CD4-positive, alpha-beta T cell treated with Interleukin-17A for 1 hour (primary cell): Measurements from ENCODE around the gene TTLL12.
A peak's percentile ranks its signal among the peaks of the same experiment; 100 is the strongest.

Experiments
- DNase-seq: peaks from one replicate; pipeline ENCODE4 v3.0.0-alpha.2; 2020

The TTLL12 gene

DNA sequence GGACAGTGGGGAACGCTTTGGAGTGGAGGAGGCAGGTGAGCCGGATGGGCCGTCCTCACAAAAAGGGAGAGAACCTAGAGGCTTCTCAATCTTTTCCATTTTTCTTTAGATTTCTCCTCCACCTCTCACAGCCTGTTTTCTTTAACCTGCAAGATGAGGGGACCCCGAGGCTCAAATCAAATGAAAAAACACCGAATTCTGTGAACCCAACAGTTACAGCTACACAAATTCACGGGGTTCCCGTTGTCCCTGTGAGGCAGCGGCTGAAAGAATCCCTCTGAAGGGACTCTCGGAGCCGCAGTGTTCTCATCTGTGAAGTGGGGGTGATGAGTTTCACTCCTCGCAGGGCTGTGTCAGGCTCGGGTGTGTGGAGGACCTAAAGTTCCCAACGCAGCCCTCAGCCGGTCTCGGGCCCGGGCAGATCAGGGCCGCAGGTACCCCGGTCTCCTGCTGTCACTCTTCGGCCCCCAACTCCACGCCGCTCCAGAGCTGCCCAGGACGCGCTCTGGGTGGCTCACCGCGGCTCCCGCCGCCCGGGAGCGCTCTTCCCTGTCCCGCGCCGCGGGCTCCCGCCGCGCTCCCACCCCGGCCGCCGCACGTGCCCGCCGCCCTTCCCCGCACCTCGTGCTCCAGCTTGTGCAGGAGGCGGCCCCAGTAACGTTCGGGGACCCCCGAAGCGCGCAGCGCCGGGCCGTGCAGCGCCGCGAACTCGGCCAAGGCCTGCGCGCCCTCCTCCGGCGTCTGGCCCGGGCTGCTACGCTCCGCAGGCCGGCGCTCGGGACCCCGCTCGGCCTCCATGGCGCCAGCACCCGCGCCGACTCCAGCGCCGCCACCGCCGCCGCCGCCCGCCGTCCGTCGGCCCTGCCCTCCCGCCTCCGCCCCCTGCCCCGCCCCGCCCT is at the start of gene TTLL12:
TTLL12 (minus strand) TSS at position 863 of the 899 bp plus-strand sequence; CDS start at position 798, 65 bp downstream.
- peak; percentile 60 for DNase-seq

DNA sequence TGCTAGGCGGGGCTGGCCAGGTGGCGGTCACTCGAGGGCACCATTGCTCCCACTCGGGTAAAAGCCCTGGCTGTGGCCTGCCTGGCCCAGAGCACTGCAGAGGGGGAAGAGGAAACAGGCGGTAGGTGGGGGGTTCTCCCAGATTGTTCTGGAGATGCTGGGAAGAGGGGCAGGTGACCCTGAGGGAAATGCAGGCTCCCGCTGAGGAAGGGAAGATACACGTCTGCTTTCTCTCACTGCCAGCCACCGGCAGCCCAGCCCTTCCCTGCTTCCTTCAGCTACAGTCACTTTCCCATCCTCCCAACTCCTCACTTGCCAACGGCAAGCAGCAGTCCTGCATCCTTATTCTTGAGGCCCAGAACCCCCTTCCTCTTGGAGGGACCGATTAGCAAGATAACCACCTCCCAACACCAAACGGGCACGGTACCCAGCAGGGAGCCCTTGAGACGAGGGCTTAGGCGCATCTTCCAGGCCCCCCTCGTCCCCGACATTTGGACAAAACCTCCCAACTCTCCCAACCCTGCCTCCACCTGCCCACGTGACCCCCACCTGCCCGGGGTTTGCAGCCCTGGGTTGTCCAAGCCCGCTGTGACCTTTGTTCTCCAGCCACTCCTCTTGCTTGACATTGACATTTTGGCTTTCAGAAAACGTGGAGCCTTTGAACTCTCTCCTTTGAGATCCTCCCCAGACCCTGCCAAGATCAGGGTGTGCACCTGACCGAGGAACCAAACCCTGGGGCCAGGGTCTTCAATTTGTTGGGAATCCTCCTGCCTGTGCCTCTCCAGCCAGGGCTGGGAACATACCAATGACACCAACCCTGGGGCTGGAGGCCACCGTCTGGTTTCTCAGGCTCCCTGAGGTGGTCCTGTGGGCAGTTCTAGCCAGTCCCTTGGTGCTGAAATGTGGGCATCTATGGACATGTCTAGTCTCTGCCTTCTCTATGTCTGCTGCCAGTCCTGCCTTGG is 48.8 kb upstream of the TTLL12 start:
- no peak for DNase-seq

DNA sequence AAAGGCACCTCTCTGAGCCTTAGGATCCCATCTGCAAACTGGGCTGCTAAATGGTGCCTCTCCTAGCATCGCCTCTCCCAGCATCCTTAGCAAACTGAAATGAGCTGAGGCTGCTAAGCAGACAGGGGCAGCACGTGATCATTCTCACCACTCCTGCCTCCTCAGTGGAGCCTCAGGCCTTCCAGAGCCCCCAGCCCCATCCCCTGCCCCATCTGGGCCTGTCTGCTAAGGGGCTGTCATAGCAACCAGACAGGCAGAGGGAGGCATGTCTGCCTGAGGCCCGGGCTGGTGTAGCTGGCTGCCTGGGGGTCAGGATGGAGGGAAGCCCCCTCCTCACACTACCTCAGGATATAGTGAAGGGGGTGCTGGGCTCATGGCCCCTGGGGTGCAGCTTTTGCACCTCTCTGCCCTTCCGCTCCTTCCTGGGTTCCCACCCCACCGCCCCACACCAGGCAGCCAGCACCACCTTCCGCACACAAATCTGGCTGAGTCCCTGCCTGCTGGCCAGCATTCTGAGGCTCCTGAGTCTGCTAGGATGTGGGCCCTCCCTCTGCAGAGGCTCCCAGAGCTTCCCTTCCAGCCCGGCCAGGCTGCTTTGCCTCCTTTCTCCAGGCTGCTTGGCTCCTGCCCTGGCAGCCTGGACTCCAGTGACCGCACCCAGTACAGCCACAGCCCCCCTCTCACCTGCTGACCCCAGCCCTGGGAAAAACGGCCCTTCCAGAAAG is 47.5 kb upstream of the TTLL12 start:
- DNase-seq, result no peak

DNA sequence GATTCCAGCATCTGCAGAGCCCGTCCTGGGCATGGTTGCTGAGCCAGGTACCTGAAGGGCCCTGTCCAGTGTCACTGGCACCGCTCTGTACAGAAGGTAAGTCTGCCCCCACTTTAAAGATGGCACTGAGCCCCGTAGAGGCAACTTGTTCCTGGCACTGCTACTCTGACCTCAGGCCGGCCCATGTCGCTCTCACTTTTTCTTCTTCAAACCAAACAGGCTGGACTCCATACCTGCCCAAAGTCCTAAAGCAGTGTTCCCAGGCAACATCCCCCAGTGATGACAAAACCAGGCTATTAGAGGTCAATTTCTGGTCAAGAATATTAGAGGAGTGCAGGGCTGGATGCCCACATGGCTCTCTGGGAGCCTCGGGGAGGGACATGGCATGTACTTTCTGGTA is 46.6 kb upstream of the TTLL12 start:
- DNase-seq, result no peak

DNA sequence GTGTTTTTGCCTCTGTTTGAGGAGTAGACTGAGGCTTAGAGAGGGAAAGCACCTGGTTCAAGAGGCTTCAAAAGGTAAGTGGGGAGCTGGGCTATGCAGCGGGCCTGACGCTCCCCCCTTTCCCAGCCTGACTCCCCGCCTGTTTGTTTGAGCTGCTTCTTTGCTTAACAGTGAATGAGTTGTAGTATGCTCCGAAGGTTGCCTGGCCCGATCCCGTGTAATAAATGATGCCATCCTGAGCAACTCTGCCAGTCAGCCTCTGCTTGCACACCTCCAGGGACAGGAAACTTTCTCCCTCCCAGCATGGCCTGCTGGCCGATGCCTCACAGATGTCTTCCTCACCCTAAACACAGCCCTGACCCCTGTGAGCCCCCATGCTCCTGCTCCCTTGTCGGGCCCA is 45.5 kb upstream of the TTLL12 start:
- no peak for DNase-seq

DNA sequence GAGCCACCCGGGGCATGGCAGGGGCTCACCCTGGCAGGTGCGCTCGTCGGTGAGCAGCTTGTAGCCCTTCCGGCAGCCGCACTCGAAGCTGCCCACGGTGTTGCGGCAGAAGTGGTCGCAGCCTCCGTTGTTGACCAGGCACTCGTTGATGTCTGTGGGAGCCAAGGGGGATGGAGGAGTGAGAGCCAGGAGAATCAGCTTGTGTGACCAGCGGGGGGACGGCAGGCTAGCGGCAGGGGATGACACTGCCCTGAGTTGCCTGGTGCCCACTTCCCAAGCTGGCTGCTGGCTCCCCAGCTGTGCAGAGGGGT is 44.7 kb upstream of the TTLL12 start:
- no peak for DNase-seq

DNA sequence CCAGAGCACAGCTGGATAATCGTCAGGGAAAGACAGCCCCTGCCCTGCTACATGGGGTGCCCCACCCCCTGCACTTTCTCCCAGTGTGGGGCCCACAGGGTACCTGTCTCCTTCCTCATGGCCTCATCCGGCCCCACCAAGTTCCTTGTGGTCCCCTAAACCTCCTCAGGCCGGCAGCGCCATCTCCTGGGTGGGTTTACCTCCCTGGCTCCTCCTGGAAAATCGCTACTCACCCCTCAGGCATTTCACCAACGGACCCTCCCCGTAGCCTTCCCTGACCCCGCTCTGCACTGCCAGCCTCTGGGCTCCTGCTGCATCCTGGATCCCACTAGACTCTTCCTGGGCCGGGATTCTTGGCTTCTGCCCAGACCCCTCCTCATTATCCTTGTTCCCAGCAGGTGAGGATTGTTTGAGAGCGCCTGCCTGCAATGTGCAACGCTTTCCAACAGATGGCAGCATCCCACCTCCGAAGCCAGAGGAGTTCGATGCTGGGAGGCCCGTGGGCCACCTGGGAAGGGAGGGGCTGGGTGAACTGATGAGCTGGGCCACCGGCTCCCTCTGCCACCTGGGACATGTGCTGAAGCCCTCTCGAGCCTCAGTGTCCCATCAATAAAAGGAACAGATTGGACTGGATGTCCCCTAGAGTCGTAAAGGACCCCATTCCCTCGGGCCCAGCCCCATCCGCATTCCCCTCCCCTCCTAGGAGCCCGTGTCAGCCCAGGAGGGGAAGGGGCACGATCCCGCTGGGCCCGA is 44.2 kb upstream of the TTLL12 start:
- DNase-seq, result peak; percentile 68

DNA sequence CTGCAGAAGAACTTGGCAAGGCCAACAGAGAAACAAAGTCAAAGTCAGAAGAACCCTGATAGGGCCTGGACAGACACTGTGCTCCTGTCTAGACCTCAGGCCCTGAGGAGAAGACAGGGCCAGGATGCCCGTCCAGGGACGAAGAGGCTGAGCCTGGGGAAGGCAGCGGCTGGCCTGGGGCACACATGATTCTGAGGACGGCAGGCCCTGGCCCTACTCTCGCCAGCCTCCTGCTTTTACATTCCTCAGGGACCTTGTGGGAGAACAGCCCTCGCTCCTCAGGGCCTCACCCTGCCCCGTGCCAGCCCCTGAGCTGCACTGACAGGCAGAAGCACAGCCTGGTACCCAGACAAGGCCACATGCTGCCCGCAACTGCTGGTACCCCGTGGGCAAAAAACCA is 43.6 kb upstream of the TTLL12 start:
- no peak for DNase-seq

DNA sequence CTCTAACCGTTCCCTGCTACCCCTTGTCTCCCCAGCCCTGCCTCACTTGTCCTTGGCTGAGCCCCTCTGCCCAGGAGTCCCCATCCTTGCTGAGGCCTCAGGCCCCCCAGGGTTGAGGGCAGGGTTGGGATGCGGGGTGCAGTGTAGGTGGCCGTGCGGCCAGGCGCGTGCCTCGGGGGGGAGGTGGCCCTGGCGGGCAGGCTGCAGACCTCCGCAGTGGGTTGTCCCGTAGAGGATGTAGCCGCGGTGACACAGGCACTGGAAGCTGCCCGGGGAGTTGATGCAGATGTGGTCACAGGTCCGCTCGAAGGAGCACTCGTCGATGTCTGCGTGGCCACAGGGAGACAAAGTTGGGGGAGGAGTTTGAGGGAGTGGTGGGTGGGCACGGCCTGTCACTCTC is 41.9 kb upstream of the TTLL12 start:
- no peak for DNase-seq

DNA sequence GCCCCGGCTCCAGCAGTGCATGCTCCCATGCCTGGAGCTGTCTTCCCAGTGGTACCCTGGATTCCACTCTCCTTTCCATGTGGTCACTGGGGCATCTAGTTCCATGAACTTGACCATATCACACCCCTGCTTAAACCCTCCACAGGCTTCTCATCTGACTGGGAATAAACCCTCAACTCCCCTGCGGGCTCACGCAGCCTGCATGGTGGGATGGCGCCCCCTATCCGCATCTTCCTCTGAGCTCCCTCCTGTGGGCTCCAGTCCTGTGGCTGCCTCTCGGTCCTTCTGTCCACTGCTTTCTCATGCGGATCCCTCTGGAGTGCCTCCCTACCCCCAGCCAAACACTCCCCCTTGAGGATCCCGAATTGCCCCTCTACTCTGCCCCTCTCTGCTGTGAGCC is 41.4 kb upstream of the TTLL12 start:
- peak; percentile 20 for DNase-seq

DNA sequence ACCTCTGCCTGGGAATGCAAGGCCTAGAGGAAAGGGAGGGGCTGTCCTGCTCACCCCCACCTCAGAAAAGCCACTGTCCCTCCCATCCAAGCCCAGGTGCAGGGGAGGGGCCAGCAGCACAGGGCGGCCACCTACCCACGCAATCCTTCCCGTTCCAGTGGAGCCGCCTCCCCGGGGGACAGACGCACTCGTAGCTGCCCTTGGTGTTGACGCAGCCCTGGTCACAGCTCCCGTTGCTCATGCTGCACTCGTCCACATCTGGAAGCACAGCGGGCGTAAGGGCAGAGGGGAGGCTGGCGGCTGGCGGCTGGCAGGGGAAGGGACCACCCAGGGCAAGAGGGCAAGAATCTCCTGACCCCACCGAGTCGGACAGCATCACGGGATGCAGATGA is 40.3 kb upstream of the TTLL12 start:
- no peak for DNase-seq

DNA sequence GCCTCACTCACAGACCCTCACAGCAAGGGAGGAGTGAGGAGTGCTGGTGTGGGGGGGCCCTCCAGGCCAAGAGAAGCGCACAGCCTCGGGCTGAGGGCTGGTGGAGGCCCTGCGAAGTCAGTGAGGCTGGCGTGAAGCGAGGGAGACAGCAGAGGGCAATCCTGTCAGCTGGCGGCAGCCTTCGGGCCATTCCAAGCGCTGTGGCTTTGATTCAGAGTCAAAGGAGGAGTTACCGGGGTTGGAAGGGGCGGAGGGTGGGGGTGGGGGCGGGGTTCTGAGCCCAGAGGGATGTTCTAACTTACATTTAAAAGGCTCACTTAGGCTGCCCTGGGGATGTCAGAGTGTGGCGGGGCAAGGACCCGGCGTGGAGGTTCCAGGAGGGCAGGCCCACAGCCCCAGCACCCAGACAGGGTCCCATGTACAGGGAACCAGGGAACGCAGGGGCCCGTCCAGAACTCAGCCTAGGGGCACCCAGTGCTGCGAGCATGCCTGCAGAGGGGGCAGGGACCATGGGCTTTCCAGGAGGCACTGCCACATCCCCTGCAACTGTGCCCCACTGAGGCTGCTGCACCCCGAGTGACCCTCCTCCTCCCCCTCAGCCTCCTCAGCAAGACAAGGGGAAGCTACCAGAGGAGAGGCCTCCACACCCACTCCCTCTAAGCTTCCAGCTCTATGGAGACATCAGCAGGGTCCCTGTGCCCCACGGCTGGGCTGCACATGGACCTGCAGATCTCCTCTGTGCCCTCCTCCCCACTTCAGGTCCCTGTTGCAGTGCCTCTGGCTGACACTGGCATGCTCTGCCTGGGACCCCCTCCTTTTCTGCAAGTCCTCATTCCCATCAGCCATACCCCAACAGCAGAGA is 39.7 kb upstream of the TTLL12 start:
- DNase-seq, result no peak

DNA sequence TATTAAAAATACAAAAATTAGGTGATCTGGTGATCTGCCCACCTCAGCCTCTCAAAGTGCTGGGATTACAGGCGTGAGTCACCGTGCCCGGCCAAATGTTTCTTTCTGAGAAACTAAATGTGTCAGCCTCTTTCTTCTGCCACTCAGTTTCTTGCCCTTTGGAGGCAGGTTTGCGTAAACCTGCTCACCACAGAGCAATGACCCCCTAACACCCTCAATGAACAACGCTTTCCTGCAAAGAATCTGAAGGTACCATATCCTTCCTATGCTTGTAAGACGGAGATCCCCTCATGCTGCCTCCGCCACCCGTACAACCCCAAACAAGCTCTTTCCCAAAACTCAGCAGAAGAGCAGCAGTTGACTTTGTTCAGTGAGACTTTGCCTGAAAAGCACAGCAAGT is 38.7 kb upstream of the TTLL12 start:
- no peak for DNase-seq

DNA sequence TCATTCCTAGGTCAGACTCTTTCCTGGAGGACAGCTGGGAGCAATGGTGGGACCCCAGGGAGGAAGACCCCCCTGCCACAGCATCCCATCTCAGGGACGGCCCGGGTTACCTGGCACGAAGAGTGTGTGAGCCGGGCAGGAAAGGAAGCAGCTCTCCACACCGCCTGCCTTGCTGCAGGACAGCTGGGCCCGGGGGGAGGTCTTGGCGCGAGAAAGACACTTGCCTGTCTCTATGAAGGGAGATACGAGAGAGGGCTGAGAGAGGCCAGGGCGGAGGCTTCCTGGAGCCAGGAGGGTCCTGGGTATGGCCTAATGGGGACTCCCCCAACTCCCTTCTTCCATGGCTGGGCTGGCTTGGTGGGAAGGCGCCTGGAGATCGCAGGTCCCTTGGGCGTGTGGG is 36.1 kb upstream of the TTLL12 start:
- no peak for DNase-seq

DNA sequence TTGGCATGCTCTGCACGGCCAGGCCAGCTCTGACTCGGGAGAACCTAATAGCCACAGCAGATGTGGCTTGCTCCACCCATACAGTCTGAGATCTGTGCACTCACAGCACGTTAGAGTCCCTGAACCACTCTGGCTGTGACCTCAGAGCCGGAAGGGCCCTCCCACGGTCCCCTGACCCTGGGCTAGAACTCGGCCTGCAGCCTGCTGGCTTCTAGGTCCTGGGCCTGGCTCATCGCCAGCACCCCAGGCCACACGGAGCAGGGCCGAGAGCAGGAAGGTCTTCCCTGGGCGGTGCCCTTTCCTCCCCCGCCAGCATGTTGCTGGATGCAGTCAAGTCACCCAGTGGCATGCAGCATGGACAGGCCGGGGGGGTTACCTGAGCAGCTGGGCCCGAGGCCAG is 35.3 kb upstream of the TTLL12 start:
- DNase-seq, result no peak

DNA sequence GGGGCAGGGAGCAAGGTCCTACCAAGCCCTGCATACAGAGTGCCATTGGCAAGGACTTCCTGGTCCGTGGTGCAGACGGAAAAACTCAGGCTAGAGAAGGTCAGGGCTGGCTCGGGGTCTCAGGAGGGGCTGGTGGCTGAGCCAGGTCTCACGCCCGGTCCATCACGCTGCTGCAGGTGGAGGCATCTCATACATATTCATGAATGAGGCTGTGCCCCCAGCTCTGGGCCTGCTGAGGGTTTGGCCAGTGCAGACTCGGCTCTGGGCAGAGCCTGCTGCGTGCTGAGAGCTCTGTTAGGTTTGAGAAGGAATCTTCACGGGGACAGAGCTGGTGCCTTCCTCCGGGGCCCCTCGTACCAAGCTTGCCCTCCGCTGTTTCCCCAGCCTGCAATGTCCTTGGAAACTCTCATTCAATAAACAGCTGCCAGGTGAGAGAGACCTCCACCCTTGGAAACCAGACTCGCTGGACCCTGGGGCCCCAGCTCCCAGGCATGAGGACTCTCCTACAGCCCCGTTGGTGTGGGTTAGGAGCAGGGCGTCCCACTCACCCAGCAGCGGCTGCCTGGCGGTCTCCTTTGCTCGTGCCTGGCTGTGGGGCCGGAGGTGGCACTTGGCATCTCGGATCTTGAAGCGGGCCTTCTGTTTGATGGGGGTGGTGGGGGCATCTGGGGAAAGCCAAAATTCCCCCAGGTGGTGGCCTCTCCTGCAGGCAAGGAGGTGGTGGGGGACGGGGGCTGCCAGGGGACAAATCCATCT is 33.9 kb upstream of the TTLL12 start:
- DNase-seq, result no peak

DNA sequence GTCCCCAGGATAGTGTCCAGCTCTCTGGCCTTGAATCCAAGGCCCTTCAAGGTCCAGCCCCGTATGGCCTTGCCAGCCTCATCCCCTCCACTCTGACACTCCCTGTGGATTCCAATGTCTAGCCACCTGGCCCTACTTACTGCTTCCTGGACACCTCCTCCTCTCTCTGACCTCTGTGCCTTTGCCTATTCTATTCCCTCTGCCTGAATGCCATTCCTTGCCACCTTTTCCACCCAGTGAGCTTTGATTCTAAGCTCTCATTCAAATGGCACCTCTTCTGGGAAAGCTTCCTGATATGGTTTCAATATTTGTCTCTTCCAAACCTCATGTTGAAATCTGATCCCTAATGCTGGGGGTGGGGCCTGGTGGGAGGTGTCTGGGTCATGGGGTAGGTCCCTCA is 31.9 kb upstream of the TTLL12 start:
- DNase-seq, result no peak

DNA sequence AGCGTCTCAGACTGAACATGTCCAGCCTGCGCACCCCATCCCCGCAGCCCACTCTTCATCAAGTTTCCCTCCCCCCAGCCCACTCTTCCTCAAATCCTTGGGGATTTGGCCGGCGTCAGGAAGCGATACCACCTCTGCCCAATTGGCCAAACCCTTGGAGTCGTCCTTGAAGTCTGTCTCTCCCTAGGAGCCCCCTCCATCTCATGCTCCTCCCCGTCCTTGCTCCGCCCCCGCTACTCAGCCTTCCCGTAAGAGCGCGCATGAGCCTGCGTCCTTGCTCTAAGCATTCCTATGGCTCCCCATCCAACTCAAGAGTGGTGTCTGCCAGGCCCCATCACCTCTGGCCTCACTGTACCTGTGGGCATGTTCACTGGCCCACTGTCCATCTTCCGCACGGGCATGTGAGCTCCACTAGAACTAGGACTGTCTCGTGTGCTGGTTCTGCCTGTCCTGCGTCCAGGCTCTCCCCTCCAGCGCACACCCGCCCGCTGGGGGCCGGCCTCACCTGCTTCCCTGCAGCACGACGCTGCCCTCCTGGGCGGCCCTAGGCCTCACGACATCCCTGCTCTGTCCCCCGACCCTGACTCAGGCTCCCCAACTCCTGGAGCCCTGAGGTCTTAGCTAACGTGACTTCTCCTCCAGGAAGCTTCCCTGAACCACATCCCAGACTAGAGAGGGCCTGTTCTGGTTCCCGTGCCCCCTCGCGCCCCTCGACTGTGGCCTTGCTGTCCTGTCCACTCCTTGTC is 30.5 kb upstream of the TTLL12 start:
- no peak for DNase-seq

DNA sequence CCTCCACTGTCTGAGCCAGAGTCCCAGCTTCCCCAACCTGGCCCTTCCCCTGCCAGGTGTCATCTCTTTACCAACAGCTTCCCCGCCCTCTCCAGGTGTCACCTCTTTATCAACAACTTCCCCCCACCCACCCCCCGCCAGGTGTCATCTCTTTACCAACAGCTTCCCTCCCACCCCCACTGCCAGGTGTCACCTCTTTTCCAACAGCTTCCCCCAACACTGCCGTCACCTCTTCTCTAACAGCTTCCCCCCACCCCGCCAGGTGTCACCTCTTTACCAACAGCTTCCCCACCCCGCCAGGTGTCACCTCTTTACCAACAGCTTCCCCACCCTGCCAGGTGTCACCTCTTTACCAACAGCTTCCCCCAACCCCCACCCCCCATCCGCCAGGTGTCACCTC is 29.8 kb upstream of the TTLL12 start:
- no peak for DNase-seq

DNA sequence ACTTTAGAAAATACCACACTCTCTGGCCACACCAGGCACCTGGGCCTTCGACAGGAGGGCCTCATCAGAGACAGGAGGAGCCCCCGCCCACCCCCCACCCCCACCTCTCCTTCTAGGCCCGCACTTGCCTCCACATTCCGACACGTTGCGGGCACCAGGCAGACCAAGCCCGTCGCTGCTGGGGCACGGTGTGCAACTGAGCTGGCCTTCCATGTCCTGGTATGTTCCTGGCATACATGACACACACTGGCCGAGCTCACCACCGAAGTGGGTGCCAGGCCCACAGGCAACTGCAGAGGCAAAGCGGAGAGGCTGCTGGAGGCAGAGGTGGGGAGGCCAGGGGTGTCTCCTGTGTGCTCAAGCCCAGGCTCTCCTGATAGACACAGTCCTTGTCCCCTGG is 27.0 kb upstream of the TTLL12 start:
- DNase-seq, result no peak
